ENCODE data around the gene KIF16B. TPM values are rescaled to one million over a fixed set of nuclear protein-coding genes. Genes with fewer than 3 reads are reported as not detected.

Gene KIF16B
- total RNA-seq, 4 donors from 2014 or later: 70.5 to 169 (median 80.2) TPM

- no peak overlapping the region for H3K27ac ChIP-seq
- no peak overlapping the region for H3K4me3 ChIP-seq
- DNase-seq: no peak
Measured at GRCh38 chr20:16609066-16609465, 35.8 kb upstream of the KIF16B start.

DNA sequence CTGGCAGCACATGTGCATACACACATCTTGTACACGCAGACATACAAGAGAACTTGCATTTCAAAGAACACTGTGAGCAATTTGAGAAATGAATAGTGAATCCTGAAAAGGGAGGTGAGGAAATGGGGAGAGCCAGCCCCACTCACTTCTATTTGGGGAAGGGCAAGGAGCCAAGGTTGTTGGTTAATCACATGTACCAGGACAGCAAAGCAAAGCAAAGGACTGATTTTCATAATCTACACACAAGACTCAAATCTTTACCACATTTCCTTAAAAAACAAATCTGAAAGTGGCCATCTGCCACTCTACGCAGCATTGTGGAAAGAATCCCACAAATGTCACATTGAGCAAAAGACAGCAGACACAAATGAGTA, 35.0 kb upstream of the KIF16B start:
- Histone ChIP-seq H3K27ac (peak overlapping the region in 2 of 4 donors; percentile 79 to 83), H3K4me1 (peaks cover 0 to 23% (median 3%) of the 10 kb centered on the region in 4 donors), H3K4me3 (peak overlapping the region in 1 of 4 donors; percentile 25), H3K27me3 (no peaks in the 10 kb centered on the region), H3K36me3 (no peaks in the 10 kb centered on the region), H3K9me3 (no peaks in the 10 kb centered on the region)
- no peak for DNase-seq
- TF ChIP-seq POLR2A (IDR thresholded peaks at IDR 0.05): no peak
- TF ChIP-seq, protein P1, sequence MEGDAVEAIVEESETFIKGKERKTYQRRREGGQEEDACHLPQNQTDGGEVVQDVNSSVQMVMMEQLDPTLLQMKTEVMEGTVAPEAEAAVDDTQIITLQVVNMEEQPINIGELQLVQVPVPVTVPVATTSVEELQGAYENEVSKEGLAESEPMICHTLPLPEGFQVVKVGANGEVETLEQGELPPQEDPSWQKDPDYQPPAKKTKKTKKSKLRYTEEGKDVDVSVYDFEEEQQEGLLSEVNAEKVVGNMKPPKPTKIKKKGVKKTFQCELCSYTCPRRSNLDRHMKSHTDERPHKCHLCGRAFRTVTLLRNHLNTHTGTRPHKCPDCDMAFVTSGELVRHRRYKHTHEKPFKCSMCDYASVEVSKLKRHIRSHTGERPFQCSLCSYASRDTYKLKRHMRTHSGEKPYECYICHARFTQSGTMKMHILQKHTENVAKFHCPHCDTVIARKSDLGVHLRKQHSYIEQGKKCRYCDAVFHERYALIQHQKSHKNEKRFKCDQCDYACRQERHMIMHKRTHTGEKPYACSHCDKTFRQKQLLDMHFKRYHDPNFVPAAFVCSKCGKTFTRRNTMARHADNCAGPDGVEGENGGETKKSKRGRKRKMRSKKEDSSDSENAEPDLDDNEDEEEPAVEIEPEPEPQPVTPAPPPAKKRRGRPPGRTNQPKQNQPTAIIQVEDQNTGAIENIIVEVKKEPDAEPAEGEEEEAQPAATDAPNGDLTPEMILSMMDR (IDR thresholded peaks at IDR 0.05): no peak

More at GRCh38 chr20:16609066-16609465, 35.8 kb upstream of the KIF16B start:
- Histone ChIP-seq H3K27me3 (no peaks in the 10 kb centered on the region), H3K4me1 (peaks cover 0 to 23% (median 3%) of the 10 kb centered on the region in 4 donors), H3K36me3 (no peaks in the 10 kb centered on the region), H3K9me3 (no peaks in the 10 kb centered on the region)
- TF ChIP-seq POLR2A (IDR thresholded peaks at IDR 0.05): no peak
- TF ChIP-seq, protein P1 (IDR thresholded peaks at IDR 0.05): no peak

GRCh38 chr20:16607364-16608276, 34.4 kb upstream of the KIF16B start:
- H3K27ac ChIP-seq: peak overlapping the region in 3 of 4 donors; percentile 42 to 83 (median 79)
- no peaks in the 10 kb centered on the region for H3K27me3 ChIP-seq
- H3K4me1 ChIP-seq: peaks cover 0 to 23% (median 3%) of the 10 kb centered on the region in 4 donors
- no peaks in the 10 kb centered on the region for H3K9me3 ChIP-seq
- TF ChIP-seq, protein P1 (IDR thresholded peaks at IDR 0.05): no peak
- no peak for TF ChIP-seq POLR2A (IDR thresholded peaks at IDR 0.05)
- DNase-seq: peak in 2 of 3 donors; percentile 54 to 69
- peak overlapping the region in 2 of 4 donors; percentile 8 to 25 for H3K4me3 ChIP-seq
- H3K36me3 ChIP-seq: no peaks in the 10 kb centered on the region

DNA sequence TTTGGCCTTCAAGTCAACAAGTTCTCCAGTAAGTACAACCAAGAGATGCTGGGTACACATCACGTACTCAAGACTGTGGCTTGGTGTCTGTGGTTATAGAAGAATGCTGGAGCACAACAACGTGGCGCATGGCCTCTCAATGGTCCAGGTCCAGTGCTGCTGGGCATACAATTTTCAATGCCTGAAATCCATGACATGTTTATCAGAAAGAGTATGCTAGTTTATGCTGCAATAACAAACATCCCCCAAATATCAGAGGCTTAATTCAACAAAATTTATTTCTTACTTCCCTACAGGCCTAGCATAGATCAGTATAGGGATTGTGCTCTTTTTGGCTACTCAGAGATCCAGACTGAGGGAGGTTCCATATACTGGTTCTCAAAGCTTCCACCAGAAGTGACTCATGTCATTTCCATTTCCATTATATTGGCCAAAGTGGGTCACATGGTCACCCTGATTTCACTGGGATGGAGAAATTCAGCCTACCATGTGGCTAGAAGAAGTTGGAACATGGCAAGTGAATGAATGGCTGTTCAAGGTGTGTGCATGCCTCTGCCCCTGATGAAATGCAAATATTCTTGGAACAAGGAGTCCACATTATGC, 33.3 kb upstream of the KIF16B start:
- Histone ChIP-seq H3K9me3 (no peaks in the 10 kb centered on the region), H3K4me1 (peaks cover 0 to 23% (median 3%) of the 10 kb centered on the region in 4 donors), H3K27ac (peak overlapping the region in 2 of 4 donors; percentile 79 to 83), H3K36me3 (no peaks in the 10 kb centered on the region), H3K4me3 (no peak overlapping the region), H3K27me3 (no peaks in the 10 kb centered on the region)
- DNase-seq: no peak
- TF ChIP-seq POLR2A (IDR thresholded peaks at IDR 0.05): no peak
- TF ChIP-seq, protein P1 (IDR thresholded peaks at IDR 0.05): no peak

DNA sequence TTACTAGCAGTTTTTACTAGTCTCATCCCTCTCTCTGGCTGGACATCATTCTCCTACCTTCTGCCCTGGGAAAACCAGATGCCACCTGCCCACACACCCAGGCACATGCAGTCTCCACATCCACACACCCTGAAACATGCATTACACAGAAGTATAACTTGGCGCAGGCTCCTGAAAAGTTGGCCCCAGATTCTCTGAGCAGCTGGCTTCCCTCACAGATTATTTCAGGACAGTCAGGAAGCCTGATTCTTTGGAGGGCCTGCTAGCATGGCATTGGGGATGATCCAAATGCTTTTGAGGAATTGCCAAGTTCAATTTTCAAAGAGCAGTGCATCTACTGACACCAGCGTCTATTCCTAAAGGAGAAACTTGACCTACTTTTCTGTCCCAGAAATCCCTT, 27.8 kb upstream of the KIF16B start:
- no peaks in the 10 kb centered on the region for H3K27me3 ChIP-seq
- no peak for TF ChIP-seq POLR2A (IDR thresholded peaks at IDR 0.05)
- TF ChIP-seq, protein P1 (IDR thresholded peaks at IDR 0.05): no peak
- no peak for DNase-seq

More for the DNA sequence above, 27.8 kb upstream of the KIF16B start:
- no peak overlapping the region for H3K4me3 ChIP-seq
- no peaks in the 10 kb centered on the region for H3K4me1 ChIP-seq
- no peaks in the 10 kb centered on the region for H3K9me3 ChIP-seq
- H3K36me3 ChIP-seq: no peaks in the 10 kb centered on the region
- no peak overlapping the region for H3K27ac ChIP-seq
